Occipital lobe (tissue), 2 donors: ENCODE results near the gene LSM12. TPM values are rescaled to one million over a fixed set of nuclear protein-coding genes. Genes with fewer than 3 reads are reported as not detected.
A peak's percentile ranks its signal among the peaks of the same experiment; 100 is the strongest.

ENCODE experiments used
- DNase-seq: peaks from one replicate; lab custom pipeline; 2025; lab: John Stamatoyannopoulos, UW
- total RNA-seq: library from RNA; depleted of rRNA; stranded (reverse); fragments of >200 nt; gene quantifications from one replicate; pipeline ENCODE4 v1.2.3, GENCODE V29; 2014

LSM12 gene
- total RNA-seq, 1 donor from 2014 or later = 22.8 TPM

GRCh38 chr17:44095647-44096496 lies 29.4 kb upstream of the LSM12 start:
- DNase-seq = peak; percentile 50

- DNase-seq = no peak
Measured at GRCh38 chr17:44095388-44095646, 28.8 kb upstream of the LSM12 start.

- no peak for DNase-seq
Measured at GRCh38 chr17:44094701-44095387, 28.4 kb upstream of the LSM12 start.

GRCh38 chr17:44093231-44093900 lies 26.9 kb upstream of the LSM12 start:
- no peak for DNase-seq

- DNase-seq = no peak
Measured at GRCh38 chr17:44092051-44092450, 25.6 kb upstream of the LSM12 start.

GRCh38 chr17:44091200-44091997 lies 24.9 kb upstream of the LSM12 start:
- DNase-seq = no peak

- DNase-seq = no peak
Measured at GRCh38 chr17:44088254-44088653, 21.8 kb upstream of the LSM12 start.

- DNase-seq = no peak
Measured at GRCh38 chr17:44087319-44087718, 20.8 kb upstream of the LSM12 start.

- DNase-seq = peak; percentile 81
Measured at GRCh38 chr17:44086364-44087311, 20.2 kb upstream of the LSM12 start.

GRCh38 chr17:44085908-44086307 lies 19.4 kb upstream of the LSM12 start:
- DNase-seq = no peak

- DNase-seq = no peak
Measured at GRCh38 chr17:44084921-44085320, 18.4 kb upstream of the LSM12 start.

GRCh38 chr17:44084131-44084538 lies 17.7 kb upstream of the LSM12 start:
- no peak for DNase-seq

GRCh38 chr17:44083250-44083849 lies 16.9 kb upstream of the LSM12 start:
- no peak for DNase-seq

GRCh38 chr17:44082256-44082927 lies 15.9 kb upstream of the LSM12 start:
- no peak for DNase-seq

- DNase-seq = no peak
Measured at GRCh38 chr17:44081681-44082080, 15.2 kb upstream of the LSM12 start.

GRCh38 chr17:44079877-44080821 lies 13.7 kb upstream of the LSM12 start:
- DNase-seq = no peak

GRCh38 chr17:44078412-44078811 lies 11.9 kb upstream of the LSM12 start:
- no peak for DNase-seq

GRCh38 chr17:44077595-44077909 lies 11.1 kb upstream of the LSM12 start:
- no peak for DNase-seq
